Adrenal gland (tissue), 12 donors: ENCODE results near the gene ATF6. TPM values are rescaled to one million over a fixed set of nuclear protein-coding genes. Genes with fewer than 3 reads are reported as not detected.
A peak's percentile ranks its signal among the peaks of the same experiment; 100 is the strongest.

Source experiments
- DNase-seq, 7 donors: peaks; one replicate each; pipeline ENCODE4 v3.0.0-alpha.2; 2019 to 2020
- H3K27ac ChIP-seq, 5 donors: fragments of 200-600 bp; sonication (generic) in 4 of 5; 1 replicate in 3 of 5; 2 replicates in 2 of 5; pipeline versions ENCODE4 v1.5.1 to v1.8.0; 2016 to 2020; ENCODE audit warnings: mild to moderate bottlenecking in 1 of 5
- H3K27me3 ChIP-seq: fragments of 200-600 bp; 2 replicates; pipeline ENCODE4 v1.8.0; 2021
- H3K36me3 ChIP-seq, 2 donors: fragments of 200-600 bp; replicated peaks in 1 of 2; 1 replicate in 1 of 2; 2 replicates in 1 of 2; pipeline versions ENCODE4 v1.5.1 to v1.8.0; 2018 to 2022
- H3K4me1 ChIP-seq, 2 donors: fragments of 200-600 bp; replicated peaks in 1 of 2; 1 replicate in 1 of 2; 2 replicates in 1 of 2; pipeline versions ENCODE4 v1.5.1 to v1.8.0; 2018 to 2021
- H3K4me3 ChIP-seq, 4 donors: fragments of 200-600 bp; sonication (generic) in 3 of 4; one replicate each; pipeline ENCODE4 v1.5.1; 2016 to 2018
- H3K9me3 ChIP-seq, 3 donors: fragments of 200-600 bp; sonication (generic) in 1 of 3; replicated peaks in 1 of 3; 1 replicate in 2 of 3; 2 replicates in 1 of 3; pipeline versions ENCODE4 v1.5.1 to v1.8.0; 2016 to 2021
- CTCF ChIP-seq, 6 experiments: fragments of 450-650 bp in 4 of 6; fragments of 200-600 bp in 2 of 6; sonication (generic) in 1 of 6; IDR thresholded peaks; 1 replicate in 5 of 6; 2 replicates in 1 of 6; pipeline versions ENCODE4 v1.5.1 to v1.8.0; 2016 to 2021; ENCODE audit warnings: antibody characterized with exemption in 6 of 6, mild to moderate bottlenecking in 2 of 6, moderate library complexity in 1 of 6
- POLR2A ChIP-seq, 2 donors: fragments of 450-650 bp; IDR thresholded peaks; one replicate each; pipeline ENCODE4 v1.6.1; 2017; ENCODE audit warnings: antibody characterized with exemption in 2 of 2, mild to moderate bottlenecking in 2 of 2, moderate library complexity in 1 of 2
- WGBS, 4 donors: extraction: QIAGEN DNeasy Blood & Tissue Kit in 2 of 4; methylation state at CpG; one replicate each; pipeline versions ENCODE4 v1.1.5 to v1.1.7; 2013 to 2017; 5-methylcytosine and 5-hydroxymethylcytosine counted together
- intact Hi-C, 2 donors: fragments of 100-400 bp; cut with DNase I; formaldehyde crosslinking; loops; one replicate each; pipeline versions ENCODE4 v1.14.1 to v1.15.0; 2022 to 2023
- polyA plus RNA-seq, 3 donors: library from polyadenylated mRNA; stranded (reverse); fragments of 200-250 nt in 2 of 3; fragments of 350-450 nt in 1 of 3; fragmentation: Illumina TruSeq in 1 of 3; extraction: RNeasy Lipid Tissue Mini Kit (QIAGEN cat#74804) in 1 of 3; gene quantifications; one replicate each; pipeline ENCODE4 v1.2.3, GENCODE V29; 2013 to 2014
- total RNA-seq, 9 donors: library from RNA; depleted of rRNA in 4 of 9; stranded (reverse); fragments of >200 nt in 4 of 9; fragments of 120-200 nt in 1 of 9; fragmentation: NEBNext Ultra II Directional in 1 of 9; extraction: Animal tissue kit (Norgen Biotek cat#: 25700) in 1 of 9; gene quantifications; one replicate each; pipeline versions ENCODE4 v1.1.0 to v1.2.4, GENCODE V29; 2013 to 2023
- donor health status: healthy with polysubstance abuse.
- donor health status: Bipolar disorder and iron deficiency.
- donor health status: DM: yes; HTN: yes; CAD: no.
- donor health status: DM: no; HTN: no; CAD: no.
- donor health status: DM: no; HTN: no; CAD: no.
- donor health status: DM: yes; HTN: yes; CAD: no.

The ATF6 gene
- total and polyA plus RNA-seq, 12 donors = 3.5 to 34.2 (median 28.0) TPM

- WGBS, 4 donors = 0 to 1% (median 0%) methylated on average over 8 to 83 of the region's 83 CpGs
- Histone ChIP-seq H3K4me3 (peak overlapping the region in 3 of 4 donors; percentile 16 to 67 (median 52)), H3K27ac (peak overlapping the region in 4 of 5 donors; percentile 52 to 88 (median 74)), H3K9me3 (no peaks in the 10 kb centered on the region), H3K4me1 (peaks cover 0 to 10% of the 10 kb centered on the region in 2 donors), H3K36me3 (no peaks in the 10 kb centered on the region), H3K27me3 (peaks cover 14% of the 10 kb centered on the region)
- DNase-seq = peak; percentile 62 to 84 (median 76)
- intact Hi-C loops = no loop called here
- TF ChIP-seq CTCF (IDR thresholded peaks at IDR 0.05) = peak in 1 of 6 experiments; percentile 28
- no peak for TF ChIP-seq POLR2A (IDR thresholded peaks at IDR 0.05)
Measured at GRCh38 chr1:161726473-161727255, 39.5 kb upstream of the ATF6 start.

- Histone ChIP-seq H3K9me3 (no peaks in the 10 kb centered on the region), H3K4me3 (peak overlapping the region in 2 of 4 donors; percentile 52 to 67), H3K27me3 (peaks cover 14% of the 10 kb centered on the region), H3K36me3 (no peaks in the 10 kb centered on the region), H3K27ac (peak overlapping the region in 4 of 5 donors; percentile 66 to 88 (median 74)), H3K4me1 (peaks cover 0 to 10% of the 10 kb centered on the region in 2 donors)
- 6 to 24% (median 12%) methylated on average over 14 to 38 of the region's 38 CpGs for WGBS, 4 donors
- TF ChIP-seq POLR2A (IDR thresholded peaks at IDR 0.05) = no peak
- no peak for TF ChIP-seq CTCF (IDR thresholded peaks at IDR 0.05)
- DNase-seq = no peak
- intact Hi-C loops = no loop called here
Measured at GRCh38 chr1:161727256-161727924, 38.7 kb upstream of the ATF6 start.

- intact Hi-C loops = no loop called here
- H3K4me1 ChIP-seq = peaks cover 0 to 10% of the 10 kb centered on the region in 2 donors
- no peaks in the 10 kb centered on the region for H3K36me3 ChIP-seq
- no peaks in the 10 kb centered on the region for H3K9me3 ChIP-seq
- DNase-seq = no peak
- H3K27ac ChIP-seq = no peak overlapping the region
- 82 to 87% (median 84%) methylated on average over 4 to 7 of the region's 7 CpGs for WGBS, 4 donors
- peaks cover 11% of the 10 kb centered on the region for H3K27me3 ChIP-seq
- no peak overlapping the region for H3K4me3 ChIP-seq
- TF ChIP-seq CTCF (IDR thresholded peaks at IDR 0.05) = no peak
- no peak for TF ChIP-seq POLR2A (IDR thresholded peaks at IDR 0.05)
Measured at GRCh38 chr1:161728376-161729226, 37.5 kb upstream of the ATF6 start.
